Effector memory CD8-positive, alpha-beta T cell (primary cell): ENCODE measurements around the gene UGT1A9.
"Not testable (repeated sequence)": the region's sequence is repeated elsewhere in the genome, so short reads cannot be mapped to it uniquely, and the experiment has no call there.

ENCODE experiments used
- ATAC-seq: fragments of 150-1000 bp; cut with Tn5 transposase; replicated peaks from 2 replicates; pipeline ENCODE4 v1.10.0; 2021; ENCODE audit warnings: mild to moderate bottlenecking, moderate library complexity
- DNase-seq, 3 experiments: peaks; one replicate each; pipeline ENCODE4 v3.0.0; 2021
- H3K27ac Mint-ChIP-seq, 2 donors: one replicate each; pipeline ENCODE4 v1.8.0; 2022; ENCODE audit warnings: mild to moderate bottlenecking in 2 of 2, mixed read lengths in 2 of 2, moderate library complexity in 2 of 2
- H3K27me3 Mint-ChIP-seq, 2 donors: one replicate each; pipeline ENCODE4 v1.8.0; 2022; ENCODE audit warnings: mixed read lengths in 2 of 2
- H3K36me3 Mint-ChIP-seq: one replicate; pipeline ENCODE4 v1.8.0; 2022; ENCODE audit warnings: mild to moderate bottlenecking, moderate library complexity, mixed read lengths; ENCODE audit not compliant: insufficient read depth
- H3K4me1 Mint-ChIP-seq, 2 donors: one replicate each; pipeline ENCODE4 v1.8.0; 2022; ENCODE audit warnings: low read depth in 2 of 2, mixed read lengths in 2 of 2
- H3K4me3 Mint-ChIP-seq, 2 donors: one replicate each; pipeline ENCODE4 v1.8.0; 2022; ENCODE audit warnings: mild to moderate bottlenecking in 2 of 2, mixed read lengths in 2 of 2, moderate library complexity in 2 of 2
- H3K9me3 Mint-ChIP-seq, 2 donors: one replicate each; pipeline ENCODE4 v1.8.0; 2022; ENCODE audit warnings: mixed read lengths in 2 of 2
- total RNA-seq, 9 experiments: gene quantifications; one replicate each; lab custom pipeline; 2026; lab: John Stamatoyannopoulos, UW

Gene UGT1A9
- total RNA-seq: 0 reads per million in 9 experiments

DNA sequence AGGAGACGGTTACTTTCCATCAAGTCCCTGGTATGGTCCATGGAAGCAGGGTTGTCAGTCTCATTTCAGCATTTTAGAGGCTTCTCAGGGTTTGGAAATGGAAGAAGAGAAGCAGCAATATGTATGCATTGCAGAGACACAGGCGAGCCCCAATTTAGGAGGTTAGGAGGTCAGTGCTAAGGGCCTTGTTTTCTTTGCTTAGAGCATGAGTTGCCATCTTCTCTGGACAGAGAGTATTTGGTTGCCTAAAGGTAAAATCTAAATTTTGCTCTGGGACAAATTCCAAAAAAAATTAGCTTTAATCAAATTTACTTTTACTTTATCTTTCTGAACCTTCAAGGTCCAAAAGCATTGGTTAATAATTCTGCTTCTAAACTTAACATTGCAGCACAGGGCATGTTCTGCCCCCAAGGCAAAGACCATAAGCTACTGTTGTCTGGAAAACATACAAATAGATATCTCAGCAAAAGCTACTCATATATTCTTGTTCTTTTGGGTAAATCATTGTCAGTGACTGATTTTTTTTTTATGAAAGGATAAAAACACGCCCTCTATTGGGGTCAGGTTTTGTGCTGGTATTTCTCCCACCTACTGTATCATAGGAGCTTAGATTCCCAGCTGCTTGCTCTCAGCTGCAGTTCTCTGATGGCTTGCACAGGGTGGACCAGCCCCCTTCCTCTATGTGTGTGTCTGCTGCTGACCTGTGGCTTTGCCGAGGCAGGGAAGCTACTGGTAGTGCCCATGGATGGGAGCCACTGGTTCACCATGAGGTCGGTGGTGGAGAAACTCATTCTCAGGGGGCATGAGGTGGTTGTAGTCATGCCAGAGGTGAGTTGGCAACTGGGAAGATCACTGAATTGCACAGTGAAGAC lies at the start of gene UGT1A9:
Gene UGT1A9 (plus strand): TSS at position 609 of the 872 bp plus-strand sequence. CDS start 37 bp downstream, at position 646.
- ATAC-seq: no peak
- Mint-ChIP-seq H3K27me3 (peaks cover 43 to 66% of the 10 kb centered on the region in 2 donors), H3K36me3 (no peaks in the 10 kb centered on the region), H3K4me3 (no peak within 1 kb of the TSS), H3K9me3 (peaks cover 0 to 2% of the 10 kb centered on the region in 2 donors), H3K27ac (no peak within 1 kb of the TSS), H3K4me1 (no peaks in the 10 kb centered on the region)
- DNase-seq: no peak

DNA sequence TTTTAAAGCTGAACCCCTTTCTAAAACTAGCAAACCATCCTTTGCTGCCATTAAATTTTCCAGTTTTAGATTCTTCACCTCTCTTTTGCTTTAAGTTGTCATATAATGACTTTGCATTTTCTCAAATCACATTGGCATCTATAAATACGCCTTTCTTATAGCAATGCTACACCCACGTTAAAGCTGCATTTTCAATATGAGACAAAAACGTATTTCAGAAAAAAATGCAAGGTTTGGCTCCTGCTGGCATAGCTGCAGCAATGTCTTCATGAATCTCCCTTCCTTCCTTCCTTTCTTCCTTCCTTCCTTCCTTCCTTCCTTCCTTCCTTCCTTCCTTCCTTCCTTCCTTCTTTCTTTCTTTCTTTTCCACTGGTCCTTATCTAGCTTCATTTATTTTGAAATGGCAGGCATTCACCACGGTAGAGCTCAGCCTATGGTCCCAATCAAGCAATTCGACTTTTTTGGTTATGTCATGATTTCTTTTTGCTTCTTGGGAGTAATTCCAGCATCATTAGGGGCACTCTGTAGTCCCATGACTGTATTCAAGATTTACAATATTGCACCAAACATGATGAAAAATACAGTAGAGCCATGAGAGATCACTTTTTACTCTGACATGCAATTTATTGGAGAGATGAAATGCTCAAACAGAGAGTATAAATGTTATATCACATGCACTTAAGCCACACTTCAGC lies 44.2 kb upstream of the UGT1A9 start:
- ATAC-seq (no peak), DNase-seq (no peak)
- peaks cover 57 to 61% of the 10 kb centered on the region in 2 donors for H3K27me3 Mint-ChIP-seq
- H3K4me3 Mint-ChIP-seq: no peak overlapping the region
- H3K4me1 Mint-ChIP-seq: no peaks in the 10 kb centered on the region
- peaks cover 0 to 8% of the 10 kb centered on the region in 2 donors for H3K9me3 Mint-ChIP-seq
- no peak overlapping the region for H3K27ac Mint-ChIP-seq
- H3K36me3 Mint-ChIP-seq: no peaks in the 10 kb centered on the region

DNA sequence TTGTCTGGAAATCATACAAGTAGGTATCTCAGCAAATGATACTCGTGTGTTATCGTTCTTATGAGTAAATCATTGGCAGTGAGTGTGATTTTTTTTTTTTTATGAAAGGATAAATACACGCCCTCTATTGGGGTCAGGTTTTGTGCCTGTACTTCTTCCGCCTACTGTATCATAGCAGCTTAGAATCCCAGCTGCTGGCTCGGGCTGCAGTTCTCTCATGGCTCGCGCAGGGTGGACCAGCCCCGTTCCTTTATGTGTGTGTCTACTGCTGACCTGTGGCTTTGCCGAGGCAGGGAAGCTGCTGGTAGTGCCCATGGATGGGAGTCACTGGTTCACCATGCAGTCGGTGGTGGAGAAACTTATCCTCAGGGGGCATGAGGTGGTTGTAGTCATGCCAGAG lies 35.4 kb upstream of the UGT1A9 start, which contains the start of gene UGT1A10:
Gene UGT1A10 (plus strand): TSS at position 143 of the 400 bp plus-strand sequence. CDS start 75 bp downstream, at position 218.
- H3K9me3 Mint-ChIP-seq, H3K4me3 Mint-ChIP-seq, ATAC-seq, DNase-seq, H3K27ac Mint-ChIP-seq, H3K4me1 Mint-ChIP-seq, H3K36me3 Mint-ChIP-seq: not testable (repeated sequence)
- H3K27me3 Mint-ChIP-seq: peaks cover 59 to 60% of the 10 kb centered on the region in 2 donors

DNA sequence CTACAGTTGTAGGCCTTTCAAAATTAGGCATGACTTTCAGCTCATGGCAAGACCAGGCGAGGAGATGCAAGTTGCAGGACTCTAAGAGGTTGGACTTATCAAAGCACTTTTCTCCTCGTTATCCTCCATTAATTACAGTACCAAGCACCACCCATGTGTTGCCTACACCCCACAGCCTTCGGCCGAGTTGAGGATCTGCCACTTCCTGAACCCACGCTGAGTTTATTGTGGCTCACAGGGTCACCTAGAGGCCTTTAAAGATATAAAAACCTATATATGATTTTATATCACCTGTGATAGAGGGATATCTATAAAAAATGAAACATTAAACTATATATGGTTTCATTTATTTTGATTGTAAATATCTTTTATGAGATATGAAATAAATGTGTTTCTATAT lies 32.9 kb upstream of the UGT1A9 start:
- H3K36me3 Mint-ChIP-seq: no peaks in the 10 kb centered on the region
- peaks cover 49 to 50% of the 10 kb centered on the region in 2 donors for H3K27me3 Mint-ChIP-seq
- H3K4me1 Mint-ChIP-seq: no peaks in the 10 kb centered on the region
- H3K9me3 Mint-ChIP-seq: no peaks in the 10 kb centered on the region
- H3K27ac Mint-ChIP-seq: no peak overlapping the region
- no peak for ATAC-seq
- DNase-seq: no peak
- no peak overlapping the region for H3K4me3 Mint-ChIP-seq

DNA sequence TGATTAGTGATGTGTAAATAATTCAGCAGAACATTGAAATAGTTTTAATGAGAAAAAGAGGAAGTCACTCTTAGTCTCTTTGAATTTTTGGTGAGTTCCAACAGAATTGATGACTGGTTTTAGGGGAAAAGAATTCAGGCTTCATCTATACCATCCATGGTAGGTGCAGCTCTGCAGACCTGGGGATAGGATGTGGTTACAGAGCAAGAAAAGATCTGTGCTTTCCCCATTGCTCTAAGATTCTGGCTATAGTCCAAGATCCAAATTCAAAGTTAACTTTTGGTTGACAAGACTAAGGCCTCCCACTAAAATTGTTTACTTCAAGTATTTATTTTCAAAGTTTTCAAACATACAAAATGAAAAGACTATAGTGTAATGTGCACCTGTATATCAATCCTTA lies 31.8 kb upstream of the UGT1A9 start:
- Mint-ChIP-seq H3K9me3 (no peaks in the 10 kb centered on the region), H3K4me3 (no peak overlapping the region), H3K4me1 (no peaks in the 10 kb centered on the region), H3K27ac (no peak overlapping the region), H3K27me3 (peaks cover 45 to 49% of the 10 kb centered on the region in 2 donors), H3K36me3 (no peaks in the 10 kb centered on the region)
- no peak for DNase-seq
- no peak for ATAC-seq

DNA sequence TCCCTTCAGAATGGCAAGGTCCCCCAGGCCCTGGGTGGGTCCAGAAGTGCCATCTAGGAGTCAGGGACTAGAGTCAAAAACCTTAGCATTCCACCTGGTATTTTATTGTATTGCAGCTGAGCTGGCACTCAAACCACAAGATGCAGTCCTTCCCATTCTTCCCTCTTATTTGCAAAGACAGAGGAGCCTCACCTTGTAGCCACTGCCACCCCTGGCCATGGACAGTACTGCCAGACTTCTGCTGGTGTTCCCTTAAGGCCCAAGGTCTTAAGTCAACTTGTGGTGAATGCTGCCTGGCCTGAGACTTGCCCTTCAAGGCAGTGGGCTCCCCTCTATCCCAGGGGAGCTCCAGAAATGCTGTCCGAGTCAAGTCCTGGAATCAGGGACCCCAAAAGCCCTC lies 28.6 kb upstream of the UGT1A9 start:
- ATAC-seq (no peak), DNase-seq (no peak)
- H3K4me3 Mint-ChIP-seq: no peak overlapping the region
- H3K27ac Mint-ChIP-seq: no peak overlapping the region
- peaks cover 49 to 58% of the 10 kb centered on the region in 2 donors for H3K27me3 Mint-ChIP-seq
- H3K4me1 Mint-ChIP-seq: no peaks in the 10 kb centered on the region
- no peaks in the 10 kb centered on the region for H3K36me3 Mint-ChIP-seq
- H3K9me3 Mint-ChIP-seq: peaks cover 0 to 5% of the 10 kb centered on the region in 2 donors

DNA sequence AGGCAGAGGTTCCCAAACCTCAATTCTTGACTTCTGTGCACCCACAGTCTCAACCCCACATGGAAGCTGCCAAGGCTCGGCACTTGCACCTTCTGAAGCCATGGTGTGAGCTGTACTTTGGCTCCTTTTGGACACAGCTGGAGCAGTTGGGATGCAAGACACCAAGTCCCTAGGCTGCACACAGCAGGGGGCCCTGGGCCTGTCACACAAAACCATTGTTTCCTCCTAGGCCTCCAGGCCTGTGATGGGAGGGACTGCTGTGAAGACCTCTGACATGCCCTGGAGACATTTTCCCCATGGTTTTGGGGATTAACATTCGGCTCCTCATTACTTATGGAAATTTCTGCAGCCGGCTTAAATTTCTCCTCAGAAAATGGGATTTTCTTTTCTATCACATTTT lies 25.7 kb upstream of the UGT1A9 start:
- not testable (repeated sequence) for H3K4me1 Mint-ChIP-seq, H3K27ac Mint-ChIP-seq, H3K36me3 Mint-ChIP-seq, DNase-seq, ATAC-seq, H3K9me3 Mint-ChIP-seq, H3K4me3 Mint-ChIP-seq
- peaks cover 49 to 65% of the 10 kb centered on the region in 2 donors for H3K27me3 Mint-ChIP-seq

DNA sequence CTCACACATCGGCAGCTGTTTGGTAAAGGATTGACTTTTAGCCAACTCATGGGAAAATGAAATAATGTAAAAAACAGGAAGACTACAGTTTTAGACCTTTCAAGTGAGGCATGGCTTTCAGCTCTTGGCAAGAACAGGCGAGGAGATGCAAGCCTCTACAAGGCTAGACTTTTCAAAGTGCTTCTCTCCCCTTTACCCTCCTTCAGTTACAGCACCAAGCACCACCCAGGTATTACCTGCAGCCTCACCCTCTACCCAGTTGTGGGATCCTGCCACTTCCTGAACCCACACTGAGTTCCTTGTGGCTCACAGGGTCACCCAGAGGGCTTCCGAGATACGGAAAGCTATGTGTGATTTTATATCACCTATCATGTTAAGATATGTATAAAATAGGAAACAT lies 20.7 kb upstream of the UGT1A9 start:
- no peak for ATAC-seq

DNA sequence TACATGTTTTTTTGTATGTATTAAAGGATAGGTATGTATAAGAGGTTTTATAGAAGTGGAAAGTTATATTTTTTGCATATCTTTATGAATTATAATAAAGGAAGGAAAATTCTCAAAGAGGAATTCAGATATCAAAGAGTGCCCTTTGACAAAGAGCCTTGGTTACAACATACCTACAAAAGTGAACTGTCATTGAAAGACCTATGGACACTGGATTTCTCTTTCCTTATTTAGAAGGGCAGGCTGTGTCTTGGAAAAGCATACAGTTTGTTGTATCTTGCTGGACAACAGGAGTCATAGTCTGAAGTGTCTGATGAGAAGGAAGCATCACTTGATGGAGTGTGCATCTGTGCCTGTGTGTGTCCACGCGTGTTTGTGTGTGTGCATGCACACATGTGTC lies 20.3 kb upstream of the UGT1A9 start:
- Mint-ChIP-seq H3K4me1 (peaks cover 0 to 3% of the 10 kb centered on the region in 2 donors), H3K27ac (no peak overlapping the region), H3K27me3 (peaks cover 41 to 60% of the 10 kb centered on the region in 2 donors), H3K36me3 (no peaks in the 10 kb centered on the region), H3K9me3 (peaks cover 0 to 4% of the 10 kb centered on the region in 2 donors), H3K4me3 (no peak overlapping the region)
- ATAC-seq: no peak
- DNase-seq: no peak

More for the DNA sequence above, 20.7 kb upstream of the UGT1A9 start:
- H3K27ac Mint-ChIP-seq: no peak overlapping the region
- H3K9me3 Mint-ChIP-seq: peaks cover 0 to 5% of the 10 kb centered on the region in 2 donors
- H3K27me3 Mint-ChIP-seq: peaks cover 43 to 61% of the 10 kb centered on the region in 2 donors
- H3K36me3 Mint-ChIP-seq: no peaks in the 10 kb centered on the region
- H3K4me1 Mint-ChIP-seq: peaks cover 0 to 2% of the 10 kb centered on the region in 2 donors
- no peak overlapping the region for H3K4me3 Mint-ChIP-seq
- no peak for DNase-seq

DNA sequence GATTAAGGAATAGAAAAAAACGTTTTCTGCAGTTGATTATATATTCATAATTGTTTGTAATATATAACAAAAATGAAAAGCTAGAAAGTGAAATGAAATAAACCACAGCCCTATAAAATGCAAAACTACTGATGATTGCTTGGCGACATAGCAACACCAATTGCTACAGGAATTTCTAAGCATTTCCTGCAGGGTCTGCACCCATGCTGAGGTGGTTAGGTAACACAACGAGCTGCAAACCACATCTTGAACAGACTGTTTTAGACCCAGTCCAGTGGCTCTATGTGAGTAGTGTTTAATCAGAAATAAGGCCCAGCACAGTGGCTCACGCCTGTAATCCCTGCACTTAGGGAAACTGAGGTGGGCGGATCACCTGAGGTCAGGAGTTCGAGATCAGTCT lies 17.2 kb upstream of the UGT1A9 start:
- no peak for DNase-seq
- no peaks in the 10 kb centered on the region for H3K9me3 Mint-ChIP-seq
- peaks cover 0 to 8% of the 10 kb centered on the region in 2 donors for H3K4me1 Mint-ChIP-seq
- peak; percentile 22 for ATAC-seq
- no peaks in the 10 kb centered on the region for H3K36me3 Mint-ChIP-seq
- H3K27me3 Mint-ChIP-seq: peaks cover 40 to 67% of the 10 kb centered on the region in 2 donors
- peak overlapping the region in 1 of 2 donors; percentile 39 for H3K27ac Mint-ChIP-seq
- H3K4me3 Mint-ChIP-seq: no peak overlapping the region

DNA sequence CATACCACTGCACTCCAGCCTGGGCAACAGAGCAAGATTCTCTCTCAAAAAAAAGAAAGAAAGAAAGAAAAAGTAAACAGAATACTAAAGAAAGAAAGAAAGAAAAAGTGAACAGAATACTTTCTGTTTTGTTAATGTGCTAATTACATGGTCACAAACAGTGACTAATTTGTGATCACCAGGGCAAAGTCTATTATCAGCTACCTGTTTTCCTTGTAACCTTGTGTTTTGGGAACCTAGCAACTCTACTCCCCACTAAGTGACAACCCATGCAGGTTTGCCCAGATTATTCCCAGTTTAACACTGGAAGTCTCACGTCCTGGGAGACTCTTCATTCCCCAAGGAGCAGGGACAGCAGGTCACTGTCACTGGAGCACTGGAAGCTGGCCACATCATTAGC lies 16.7 kb upstream of the UGT1A9 start:
- Mint-ChIP-seq H3K27me3 (peaks cover 46 to 69% of the 10 kb centered on the region in 2 donors), H3K9me3 (no peaks in the 10 kb centered on the region), H3K4me1 (peaks cover 0 to 8% of the 10 kb centered on the region in 2 donors), H3K4me3 (no peak overlapping the region), H3K36me3 (no peaks in the 10 kb centered on the region), H3K27ac (peak overlapping the region in 1 of 2 donors; percentile 39)
- ATAC-seq (no peak), DNase-seq (no peak)

DNA sequence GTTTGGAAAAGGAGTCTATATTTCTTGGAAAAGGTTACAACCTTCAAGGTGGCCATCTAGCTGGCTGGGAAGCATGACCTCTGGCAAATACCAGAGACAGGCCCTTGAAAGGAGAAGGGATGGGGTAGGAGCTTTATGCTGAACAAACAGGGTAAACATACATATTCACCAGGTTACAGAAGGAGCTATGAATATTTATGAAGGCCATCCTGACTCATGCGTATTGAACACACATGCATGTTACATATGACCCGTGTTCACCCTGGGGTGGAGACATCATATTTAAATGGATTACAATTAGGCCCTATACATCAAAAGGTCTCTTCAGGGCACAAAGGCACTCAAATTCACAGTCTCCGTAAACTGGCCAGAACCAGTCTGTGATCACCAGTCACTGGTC lies 15.8 kb upstream of the UGT1A9 start:
- DNase-seq: not testable (repeated sequence)

DNA sequence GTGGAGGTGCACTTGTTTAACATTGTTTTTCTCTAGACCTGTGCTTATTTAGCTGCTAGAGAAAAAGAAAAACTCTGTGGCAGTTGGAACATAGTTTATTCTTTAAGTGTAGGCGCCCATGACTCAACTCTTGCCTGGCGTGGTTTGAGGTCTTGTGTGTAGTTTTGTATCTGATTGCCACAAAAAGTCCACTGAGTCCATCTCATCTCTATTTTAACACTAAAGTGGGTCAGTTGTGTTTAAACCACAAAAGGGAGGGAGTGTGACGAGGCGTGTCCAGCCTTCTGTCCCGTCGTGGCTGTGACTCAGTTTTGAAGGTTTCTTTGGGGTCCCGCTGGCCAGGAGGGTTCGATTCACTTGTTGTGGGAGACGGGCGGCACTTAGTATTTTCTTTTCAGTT lies 15.3 kb upstream of the UGT1A9 start:
- Mint-ChIP-seq H3K4me3 (no peak overlapping the region), H3K36me3 (no peaks in the 10 kb centered on the region), H3K9me3 (no peaks in the 10 kb centered on the region), H3K4me1 (peaks cover 0 to 8% of the 10 kb centered on the region in 2 donors), H3K27ac (no peak overlapping the region), H3K27me3 (peaks cover 60 to 68% of the 10 kb centered on the region in 2 donors)
- DNase-seq: no peak
- no peak for ATAC-seq

More for the DNA sequence above, 15.8 kb upstream of the UGT1A9 start:
- H3K4me1 Mint-ChIP-seq, H3K9me3 Mint-ChIP-seq, H3K36me3 Mint-ChIP-seq, H3K4me3 Mint-ChIP-seq, H3K27ac Mint-ChIP-seq, ATAC-seq: not testable (repeated sequence)
- H3K27me3 Mint-ChIP-seq: peaks cover 55 to 69% of the 10 kb centered on the region in 2 donors
